IMR-90 (cell line): Measurements from ENCODE around the gene PNRC2. TPM values are rescaled to one million over a fixed set of nuclear protein-coding genes. Genes with fewer than 3 reads are reported as not detected.

Source experiments
- ATAC-seq: fragments of 200-7000 bp; cut with Tn5 transposase; 2 replicates; pipeline ENCODE4 v1.9.1; 2020; ENCODE audit warnings: low read depth, mild to moderate bottlenecking, moderate library complexity
- BruUV-seq: library from RNA; stranded (reverse); fragments of 400-500 nt; replicated peaks from 2 replicates; lab custom pipeline; 2021; lab: Mats Ljungman, UMichigan
- CTCF ChIA-PET: fragments of 300-600 bp; formaldehyde crosslinking; extraction: SDS; loops from one replicate; lab custom pipeline; 2021; ENCODE audit warnings: antibody characterized with exemption; lab: Yijun Ruan, JAX
- POLR2A ChIA-PET: fragments of 300-600 bp; sonication (Branson Sonifier 250); formaldehyde crosslinking; loops from one replicate; lab custom pipeline; 2022; ENCODE audit warnings: antibody characterized with exemption; ENCODE audit not compliant: unreplicated experiment; lab: Charles Lee
- DNase-seq: peaks from one replicate; pipeline ENCODE4 v3.0.0; 2013
- H2AFZ ChIP-seq: replicated peaks from 2 replicates; pipeline ENCODE3; 2013; ENCODE audit warnings: low read length, mild to moderate bottlenecking; ENCODE audit not compliant: poor library complexity
- H2AK5ac ChIP-seq: 2 replicates; pipeline ENCODE4 v1.6.1; 2013; ENCODE audit warnings: low read depth, low read length, inconsistent platforms
- H2AK9ac ChIP-seq: replicated peaks from 2 replicates; pipeline ENCODE3; 2013; ENCODE audit warnings: mild to moderate bottlenecking, low read depth, low read length, moderate library complexity; ENCODE audit not compliant: poor library complexity
- H2BK120ac ChIP-seq: 2 replicates; pipeline ENCODE4 v1.6.1; 2013; ENCODE audit warnings: low read depth, low read length, inconsistent platforms
- H2BK15ac ChIP-seq: 3 replicates; pipeline ENCODE4 v1.6.1; 2013; ENCODE audit warnings: low read depth, low read length, inconsistent platforms
- H2BK20ac ChIP-seq: 2 replicates; pipeline ENCODE4 v1.6.1; 2013; ENCODE audit warnings: low read depth, mild to moderate bottlenecking, inconsistent platforms, low read length, moderate library complexity
- H2BK5ac ChIP-seq: 2 replicates; pipeline ENCODE4 v1.6.1; 2013; ENCODE audit warnings: mild to moderate bottlenecking, low read depth, low read length, inconsistent platforms; ENCODE audit not compliant: poor library complexity, severe bottlenecking
- H3K14ac ChIP-seq: replicated peaks from 2 replicates; pipeline ENCODE4 v1.6.1; 2013; ENCODE audit warnings: low read depth, low read length, inconsistent platforms
- H3K18ac ChIP-seq: 2 replicates; pipeline ENCODE4 v1.6.1; 2013; ENCODE audit warnings: low read depth, low read length, control low read depth
- H3K23ac ChIP-seq: 2 replicates; pipeline ENCODE4 v1.6.1; 2013; ENCODE audit warnings: low read depth, low read length, inconsistent platforms
- H3K27ac ChIP-seq: 2 replicates; pipeline ENCODE4 v1.5.1; 2013; ENCODE audit warnings: mild to moderate bottlenecking, control low read depth, low read length; ENCODE audit not compliant: insufficient read depth
- H3K27me3 ChIP-seq: 2 replicates; pipeline ENCODE4 v1.6.1; 2013; ENCODE audit warnings: low read length; ENCODE audit not compliant: control insufficient read depth, insufficient read depth
- H3K36me3 ChIP-seq: 2 replicates; pipeline ENCODE4 v1.6.1; 2013; ENCODE audit warnings: low read length, mixed read lengths; ENCODE audit not compliant: control insufficient read depth, insufficient read depth
- H3K4ac ChIP-seq: 2 replicates; pipeline ENCODE4 v1.6.1; 2013; ENCODE audit warnings: low read depth, low read length, inconsistent platforms
- H3K4me1 ChIP-seq: 2 replicates; pipeline ENCODE4 v1.6.1; 2013; ENCODE audit warnings: low read length, mixed read lengths; ENCODE audit not compliant: control insufficient read depth, insufficient read depth
- H3K4me2 ChIP-seq: 2 replicates; pipeline ENCODE4 v1.6.1; 2013; ENCODE audit warnings: low read depth, mild to moderate bottlenecking, control low read depth, low read length, moderate library complexity
- H3K4me3 ChIP-seq: 2 replicates; pipeline ENCODE4 v1.5.1; 2013; ENCODE audit warnings: low read depth, mild to moderate bottlenecking, control low read depth, low read length, moderate library complexity; ENCODE audit not compliant: insufficient read depth
- H3K56ac ChIP-seq: 2 replicates; pipeline ENCODE4 v1.6.1; 2013; ENCODE audit warnings: low read length, inconsistent platforms; ENCODE audit not compliant: insufficient read depth; ENCODE audit errors: extremely low read depth
- H3K79me1 ChIP-seq, 2 experiments: 2 replicates each; pipeline ENCODE4 v1.6.1; 2013; ENCODE audit warnings: low read length in 2 of 2, inconsistent platforms in 1 of 2, low read depth in 1 of 2
- H3K9ac ChIP-seq: 2 replicates; pipeline ENCODE4 v1.6.1; 2013; ENCODE audit warnings: low read depth, low read length, control low read depth
- H3K9me1 ChIP-seq: 2 replicates; pipeline ENCODE4 v1.6.1; 2013; ENCODE audit warnings: low read length, inconsistent platforms; ENCODE audit not compliant: insufficient read depth
- H3K9me3 ChIP-seq: 2 replicates; pipeline ENCODE4 v1.6.1; 2013; ENCODE audit warnings: low read length; ENCODE audit not compliant: control insufficient read depth, insufficient read depth
- H4K20me1 ChIP-seq: 2 replicates; pipeline ENCODE4 v1.6.1; 2013; ENCODE audit warnings: low read length, inconsistent platforms; ENCODE audit not compliant: insufficient read depth
- H4K5ac ChIP-seq: 2 replicates; pipeline ENCODE4 v1.6.1; 2013; ENCODE audit warnings: mild to moderate bottlenecking, low read depth, low read length, control low read depth
- H4K8ac ChIP-seq, 2 experiments: 2 replicates each; pipeline ENCODE4 v1.6.1; 2013; ENCODE audit warnings: low read depth in 2 of 2, low read length in 2 of 2, control low read depth in 1 of 2, inconsistent platforms in 1 of 2
- H4K91ac ChIP-seq: 2 replicates; pipeline ENCODE4 v1.6.1; 2013; ENCODE audit warnings: low read depth, low read length, inconsistent platforms; ENCODE audit not compliant: insufficient read depth
- CEBPB ChIP-seq: IDR thresholded peaks from 2 replicates; pipeline ENCODE4 v1.6.1; 2012; ENCODE audit warnings: low read depth, low read length, improper control_type of control experiment
- FOS ChIP-seq: fragments of 150-350 bp; IDR thresholded peaks from 2 replicates; pipeline ENCODE4 v1.6.1; 2016; ENCODE audit warnings: low read depth, low read length
- MAFK ChIP-seq: IDR thresholded peaks from 2 replicates; pipeline ENCODE4 v1.6.1; 2012; ENCODE audit warnings: low read depth, low read length, improper control_type of control experiment
- MXI1 ChIP-seq: IDR thresholded peaks from 2 replicates; pipeline ENCODE4 v1.6.1; 2012; ENCODE audit warnings: low read depth, mild to moderate bottlenecking, low read length, moderate library complexity, borderline replicate concordance
- NFE2L2 ChIP-seq: fragments of 150-350 bp; IDR thresholded peaks from 2 replicates; pipeline ENCODE4 v1.6.1; 2016; ENCODE audit warnings: low read depth, mild to moderate bottlenecking, low read length
- SMC3 ChIP-seq: fragments of 150-350 bp; IDR thresholded peaks from 2 replicates; pipeline ENCODE4 v1.6.1; 2016; ENCODE audit warnings: low read depth, mild to moderate bottlenecking, antibody characterized with exemption, low read length, moderate library complexity
- USF2 ChIP-seq: fragments of 150-350 bp; IDR thresholded peaks from 2 replicates; pipeline ENCODE4 v1.6.1; 2017; ENCODE audit warnings: mild to moderate bottlenecking, antibody characterized with exemption, low read length, low read depth
- WGBS, 2 experiments: methylation state at CpG; one replicate each; pipeline versions ENCODE4 v1.1.5 to v1.1.7; 2013; ENCODE audit warnings: missing lambda C conversion rate in 2 of 2; ENCODE audit not compliant: insufficient read length in 1 of 2; ENCODE audit errors: extremely low coverage in 2 of 2; 5-methylcytosine and 5-hydroxymethylcytosine counted together
- dilution Hi-C: fragments of 300-500 bp; cut with HindIII; formaldehyde crosslinking; loops from one replicate; pipeline ENCODE4 v1.14.3; 2018; ENCODE audit warnings: low sequenced_read_pairs; ENCODE audit not compliant: unreplicated experiment
- in situ Hi-C: fragments of 300-500 bp; cut with MboI; formaldehyde crosslinking; loops from 3 replicates; pipeline ENCODE4 v1.14.3; 2019; ENCODE audit warnings: low sequenced_read_pairs, inconsistent platforms, mixed read lengths
- intact Hi-C: fragments of 100-400 bp; cut with micrococcal nuclease; formaldehyde crosslinking; loops from 2 replicates; pipeline ENCODE4 v1.10.0; 2022
- polyA plus RNA-seq, 3 experiments: library from polyadenylated mRNA; depleted of rRNA; stranded (reverse); fragments of >200 nt; gene quantifications; 2 replicates each; pipeline ENCODE4 v1.2.3, GENCODE V29; 2012; ENCODE audit warnings: low replicate concordance in 1 of 3
- total RNA-seq: library from RNA; depleted of rRNA; stranded (reverse); fragments of >200 nt; gene quantifications from 2 replicates; pipeline ENCODE4 v1.2.3, GENCODE V29; 2012

Gene PNRC2
- total and polyA plus RNA-seq, 2 of the 4 experiments (the other 2 are of a cell fraction) = 50.6 to 76.0 TPM

GRCh38 chr1:23964790-23965740 is 5.4 kb downstream of the PNRC2 start:
- Histone ChIP-seq H2AFZ (no peak overlapping the region), H3K9ac (no peak overlapping the region), H3K9me1 (no peaks in the 10 kb centered on the region), H3K36me3 (peaks cover 11% of the 10 kb centered on the region), H2BK5ac (peak overlapping the region; percentile 25), H2BK20ac (no peak overlapping the region), H3K4me1 (peaks cover 2% of the 10 kb centered on the region), H3K18ac (no peak overlapping the region; the same call in 1 of the 2 replicates), H3K14ac (no peak overlapping the region), H3K56ac (no peak overlapping the region), H2BK120ac (no peak overlapping the region), H4K20me1 (peaks cover 35% of the 10 kb centered on the region), H3K27me3 (no peaks in the 10 kb centered on the region), H3K27ac (no peak overlapping the region), H4K91ac (no peak overlapping the region), H4K8ac (no peak overlapping the region), H3K9me3 (no peaks in the 10 kb centered on the region), H3K4ac (no peak overlapping the region), H2BK15ac (no peak overlapping the region), H3K79me1 (peaks cover 7 to 11% of the 10 kb centered on the region in 2 experiments; a peak in 2 of 4 replicates), H2AK9ac (no peak overlapping the region), H3K4me3 (no peak overlapping the region), H4K5ac (peak overlapping the region; percentile 29; the same call in 1 of the 2 replicates), H3K4me2 (peak overlapping the region; percentile 70), H2AK5ac (no peak overlapping the region), H3K23ac (no peak overlapping the region)
- no peak; the same call in none of the 2 replicates for ATAC-seq
- TF ChIP-seq USF2 = no peak
- TF ChIP-seq MXI1 = no peak
- TF ChIP-seq MAFK = no peak
- TF ChIP-seq SMC3 = no peak
- TF ChIP-seq FOS = no peak
- no peak for TF ChIP-seq NFE2L2
- peak; percentile 80 for TF ChIP-seq CEBPB
- dilution Hi-C loops (no loop called here), intact Hi-C loops (loop anchor here (5.0 kb wide), 1 partner anchor 62 kb away; no protein-coding TSS in a partner anchor), in situ Hi-C loops (no loop called here)
- WGBS, 2 experiments = no CpG with 5 or more reads among the region's 5 CpGs
- ChIA-PET CTCF (interaction anchor here (0.8 kb wide), 1 partner anchor 186 kb away, joined by 3 read pairs; no protein-coding TSS in a partner anchor), POLR2A (interaction anchor here (1.0 kb wide), 1 partner anchor 63 kb away, joined by 3 read pairs; no protein-coding TSS in a partner anchor)
- no TSS peak for BruUV-seq
- peak; percentile 61 for DNase-seq
